MCF 10A (cell line): ENCODE results near the gene CSTF1. TPM values are rescaled to one million over a fixed set of nuclear protein-coding genes. Genes with fewer than 3 reads are reported as not detected.

Experiments used
- BruUV-seq: library from RNA; stranded (reverse); fragments of 400-500 nt; replicated peaks from 2 replicates; lab custom pipeline; 2021; lab: Mats Ljungman, UMichigan
- CTCF ChIA-PET: fragments of 300-600 bp; sonication (Branson Sonifier 250); formaldehyde crosslinking; extraction: SDS; loops from one replicate; lab custom pipeline; 2021; ENCODE audit warnings: antibody characterized with exemption, inconsistent platforms; lab: Yijun Ruan, JAX
- POLR2A ChIA-PET: fragments of 300-600, 350-650 bp; sonication (Branson Sonifier 250); formaldehyde crosslinking; extraction: SDS; loops from one replicate; lab custom pipeline; 2020; ENCODE audit warnings: antibody characterized with exemption, inconsistent platforms; lab: Yijun Ruan, JAX
- DNase-seq: peaks from one replicate; pipeline ENCODE4 v3.0.0-alpha.2; 2018; ENCODE audit not compliant: unreplicated experiment
- H3K27ac Mint-ChIP-seq: one replicate; pipeline ENCODE4 v1.8.0; 2022; ENCODE audit warnings: mild to moderate bottlenecking, low read depth, mixed read lengths; ENCODE audit not compliant: unreplicated experiment
- H3K27me3 Mint-ChIP-seq: one replicate; pipeline ENCODE4 v1.8.0; 2022; ENCODE audit warnings: mixed read lengths; ENCODE audit not compliant: insufficient read depth, unreplicated experiment
- H3K36me3 Mint-ChIP-seq: one replicate; pipeline ENCODE4 v1.8.0; 2022; ENCODE audit warnings: mild to moderate bottlenecking, moderate library complexity, mixed read lengths; ENCODE audit not compliant: insufficient read depth, unreplicated experiment
- H3K4me1 Mint-ChIP-seq: one replicate; pipeline ENCODE4 v1.8.0; 2022; ENCODE audit warnings: mixed read lengths; ENCODE audit not compliant: insufficient read depth, unreplicated experiment
- H3K4me3 Mint-ChIP-seq: one replicate; pipeline ENCODE4 v1.8.0; 2022; ENCODE audit warnings: mild to moderate bottlenecking, moderate library complexity, mixed read lengths; ENCODE audit not compliant: unreplicated experiment
- H3K9me3 Mint-ChIP-seq: one replicate; pipeline ENCODE4 v1.8.0; 2022; ENCODE audit warnings: mixed read lengths; ENCODE audit not compliant: unreplicated experiment
- CTCF ChIP-seq: fragments of 200-600 bp; IDR thresholded peaks from one replicate; pipeline ENCODE4 v1.8.0; 2022; ENCODE audit warnings: antibody characterized with exemption, mild to moderate bottlenecking; ENCODE audit not compliant: unreplicated experiment
- intact Hi-C: fragments of 100-400 bp; cut with micrococcal nuclease; formaldehyde crosslinking; loops from 2 replicates; pipeline ENCODE4 v1.14.1; 2022
- total RNA-seq: library from RNA; stranded (reverse); gene quantifications from 2 replicates; pipeline ENCODE4 v1.2.3, GENCODE V29; 2022

CSTF1 gene
- total RNA-seq, 1 experiment from 2014 or later: 35.1 TPM

GRCh38 chr20:56426926-56427325 is 34.5 kb downstream of the CSTF1 start:
- no peak overlapping the region for H3K27ac Mint-ChIP-seq
- CTCF ChIA-PET: interaction anchor here (0.8 to 1.9 kb wide), 3 partner anchors 9 to 89 kb away, joined by 3 to 7 read pairs (median 5); no protein-coding TSS in a partner anchor
- H3K27me3 Mint-ChIP-seq: no peaks in the 10 kb centered on the region
- POLR2A ChIA-PET: no interaction called here
- peaks cover 19% of the 10 kb centered on the region for H3K4me1 Mint-ChIP-seq
- H3K36me3 Mint-ChIP-seq: no peaks in the 10 kb centered on the region
- no peaks in the 10 kb centered on the region for H3K9me3 Mint-ChIP-seq
- intact Hi-C loops: no loop called here
- no peak overlapping the region for H3K4me3 Mint-ChIP-seq
- TF ChIP-seq CTCF: no peak
- no TSS peak for BruUV-seq
- no peak for DNase-seq

GRCh38 chr20:56427797-56428196 is 35.4 kb downstream of the CSTF1 start:
- H3K36me3 Mint-ChIP-seq: no peaks in the 10 kb centered on the region
- ChIA-PET POLR2A (interaction anchor here (1.0 kb wide), 1 partner anchor 41 kb away, joined by 5 read pairs; the partner anchor contains the start of gene RTF2), CTCF (interaction anchor here (0.6 to 0.7 kb wide), 2 partner anchors 42 to 149 kb away, joined by 4 read pairs; no protein-coding TSS in a partner anchor)
- H3K4me1 Mint-ChIP-seq: peaks cover 19% of the 10 kb centered on the region
- TF ChIP-seq CTCF: no peak
- intact Hi-C loops: no loop called here
- H3K9me3 Mint-ChIP-seq: no peaks in the 10 kb centered on the region
- DNase-seq: no peak
- H3K27ac Mint-ChIP-seq: peak overlapping the region; percentile 60
- H3K27me3 Mint-ChIP-seq: peaks cover 3% of the 10 kb centered on the region
- BruUV-seq: no TSS peak
- H3K4me3 Mint-ChIP-seq: no peak overlapping the region

- POLR2A ChIA-PET: interaction anchor here (1.0 kb wide), 1 partner anchor 41 kb away, joined by 5 read pairs; the partner anchor contains the start of gene RTF2
- H3K27me3 Mint-ChIP-seq: peaks cover 9% of the 10 kb centered on the region
- no peak for DNase-seq
- BruUV-seq: no TSS peak
- no peak for TF ChIP-seq CTCF
- peaks cover 19% of the 10 kb centered on the region for H3K4me1 Mint-ChIP-seq
- no peak overlapping the region for H3K4me3 Mint-ChIP-seq
- intact Hi-C loops: no loop called here
- H3K36me3 Mint-ChIP-seq: no peaks in the 10 kb centered on the region
- H3K9me3 Mint-ChIP-seq: no peaks in the 10 kb centered on the region
- peak overlapping the region; percentile 60 for H3K27ac Mint-ChIP-seq
- CTCF ChIA-PET: interaction anchor here (0.7 kb wide), 1 partner anchor 42 kb away, joined by 4 read pairs; no protein-coding TSS in a partner anchor
These were observed 36.0 kb downstream of the CSTF1 start for GRCh38 chr20:56428410-56428809.

GRCh38 chr20:56428881-56429280 is 36.4 kb downstream of the CSTF1 start:
- H3K4me1 Mint-ChIP-seq: peaks cover 19% of the 10 kb centered on the region
- H3K27me3 Mint-ChIP-seq: peaks cover 14% of the 10 kb centered on the region
- no peaks in the 10 kb centered on the region for H3K9me3 Mint-ChIP-seq
- intact Hi-C loops: no loop called here
- no peak overlapping the region for H3K4me3 Mint-ChIP-seq
- CTCF ChIA-PET: interaction anchor here (0.6 to 1.0 kb wide), 2 partner anchors 182 to 241 kb away, joined by 3 to 4 read pairs; no protein-coding TSS in a partner anchor
- no peak for DNase-seq
- BruUV-seq: no TSS peak
- peak overlapping the region; percentile 60 for H3K27ac Mint-ChIP-seq
- H3K36me3 Mint-ChIP-seq: no peaks in the 10 kb centered on the region
- POLR2A ChIA-PET: interaction anchor here (1.0 kb wide), 1 partner anchor 40 kb away, joined by 5 read pairs; the partner anchor contains the start of gene RTF2
- no peak for TF ChIP-seq CTCF
